GM19324 (cell line): ENCODE data around the gene FAHD1.

Experiments used
- ATAC-seq: cut with Tn5 transposase; IDR thresholded peaks from one replicate; pipeline ENCODE4 v1.9.1; 2021; ENCODE audit warnings: mild to moderate bottlenecking, moderate library complexity; ENCODE audit not compliant: unreplicated experiment, low FRiP score

The FAHD1 gene

GRCh38 chr16:1816396-1817275 is 10.4 kb upstream of the FAHD1 start:
- no peak for ATAC-seq

GRCh38 chr16:1817276-1817589 is 9.8 kb upstream of the FAHD1 start:
- ATAC-seq: no peak

- ATAC-seq: no peak
Observed at GRCh38 chr16:1817716-1818115, 9.3 kb upstream of the FAHD1 start.

GRCh38 chr16:1818204-1818872 is 8.7 kb upstream of the FAHD1 start:
- ATAC-seq: no peak

DNA sequence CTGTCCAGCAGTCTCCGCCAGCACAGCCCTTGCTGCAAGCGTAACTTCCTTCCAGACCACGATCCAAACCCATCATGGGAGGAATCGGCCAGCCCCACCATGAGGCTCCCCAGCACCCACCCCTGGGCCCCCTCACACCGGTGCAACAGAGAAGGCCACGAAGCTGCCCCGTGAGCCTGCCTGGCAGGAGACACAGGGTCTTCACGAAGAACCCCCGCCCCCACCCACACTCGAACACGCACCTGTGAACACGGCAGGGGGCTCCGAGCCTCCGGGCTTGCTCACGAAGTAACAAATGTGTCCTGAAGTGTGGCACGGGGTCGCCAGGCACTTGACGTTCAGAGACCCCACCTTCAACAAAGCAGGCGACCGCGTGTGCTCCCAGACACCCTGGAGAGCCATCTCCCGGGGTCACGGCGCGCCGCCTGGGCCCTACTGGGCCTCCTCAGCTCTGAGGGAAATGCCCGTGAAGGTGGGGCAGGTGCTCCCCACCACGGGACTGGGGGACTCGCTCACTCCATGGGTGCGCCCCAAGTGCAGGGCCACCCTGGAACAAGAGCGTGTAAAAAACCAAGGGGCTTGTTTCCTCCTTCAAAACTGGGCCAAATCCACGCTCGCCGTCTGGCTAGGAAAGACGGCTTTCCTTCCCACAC is 8.0 kb upstream of the FAHD1 start:
- no peak for ATAC-seq

- no peak for ATAC-seq
Observed at GRCh38 chr16:1819611-1820010, 7.4 kb upstream of the FAHD1 start.

DNA sequence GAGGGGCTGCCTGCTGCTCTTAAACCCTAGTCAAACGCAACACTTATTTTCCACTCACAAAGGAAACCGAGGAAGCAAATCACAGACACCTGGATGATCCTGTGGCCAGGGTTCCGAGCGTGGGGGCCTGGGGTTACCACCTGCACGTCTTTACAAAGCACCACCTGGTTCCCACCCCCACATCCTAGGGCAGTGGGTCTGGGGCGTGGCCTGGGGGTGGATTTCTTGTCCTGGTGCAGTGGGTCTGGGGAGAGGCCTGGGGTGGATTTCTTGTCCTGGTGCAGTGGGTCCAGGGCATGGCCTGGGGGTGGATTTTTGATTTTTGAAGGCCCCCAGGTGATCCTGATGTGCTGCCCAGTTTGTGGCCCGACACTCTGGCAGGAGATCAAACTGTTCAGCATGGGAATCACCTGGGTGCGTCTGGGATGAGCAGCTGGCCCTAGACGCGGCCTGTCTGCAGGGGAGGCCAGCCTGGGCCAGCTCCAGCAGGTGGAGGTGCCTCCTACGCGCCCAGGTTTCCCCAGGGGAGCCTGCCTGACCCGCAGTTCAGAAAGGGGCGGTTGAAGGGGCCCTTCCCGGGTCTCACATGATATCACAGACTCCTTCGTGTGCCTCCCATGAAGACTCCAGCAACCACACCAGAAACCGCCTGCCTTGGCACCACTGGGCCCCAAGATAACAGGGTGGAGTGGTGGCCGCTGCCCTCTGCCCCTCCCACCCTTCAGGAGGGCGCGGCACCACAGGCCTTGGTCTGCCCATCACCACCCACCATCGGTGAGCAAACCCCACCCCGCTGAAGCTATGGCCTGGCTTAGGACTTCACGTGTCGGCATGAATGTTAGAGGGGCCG is 6.7 kb upstream of the FAHD1 start:
- ATAC-seq: no peak

- ATAC-seq: no peak
Observed at GRCh38 chr16:1820946-1821290, 6.1 kb upstream of the FAHD1 start.

DNA sequence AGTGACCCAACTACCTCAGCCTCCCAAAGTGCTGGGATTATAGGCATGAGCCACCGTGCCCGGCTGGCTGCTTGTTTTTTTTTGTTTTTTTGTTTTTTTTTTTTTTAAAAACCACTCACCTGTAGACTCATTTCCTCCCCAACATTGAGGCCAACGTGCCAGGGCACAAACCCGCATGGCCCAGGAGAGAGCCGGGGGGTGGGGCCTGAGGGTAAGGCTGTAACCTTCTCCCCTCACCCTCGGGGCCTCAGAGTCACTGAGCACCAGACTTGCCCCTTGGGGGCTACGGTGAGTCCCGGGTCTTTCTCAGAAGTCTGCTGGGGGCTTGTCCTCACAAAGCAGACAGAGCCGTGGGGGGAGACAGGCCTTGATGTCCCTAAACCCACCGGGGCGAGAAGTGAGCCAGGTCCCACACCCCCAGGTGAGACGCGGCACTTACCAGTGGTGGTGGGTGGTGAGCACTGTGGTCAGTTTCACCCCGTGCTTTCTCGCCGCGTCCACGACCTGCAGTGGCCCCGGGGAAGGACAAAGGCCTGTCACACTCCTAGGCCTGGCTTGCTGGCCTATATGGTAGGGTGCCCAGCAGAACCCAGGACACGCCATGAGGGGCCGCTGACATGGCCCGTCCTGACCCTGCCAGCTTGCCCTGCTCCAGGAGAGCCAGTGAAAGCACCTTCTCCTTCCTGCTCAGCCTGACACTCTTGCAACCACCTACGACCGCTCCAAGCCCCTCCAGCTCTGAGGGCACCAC is 5.0 kb upstream of the FAHD1 start:
- ATAC-seq: no peak

- ATAC-seq: no peak
Observed at GRCh38 chr16:1822801-1823200, 4.2 kb upstream of the FAHD1 start.

GRCh38 chr16:1823821-1824220 is 3.2 kb upstream of the FAHD1 start:
- ATAC-seq: no peak

DNA sequence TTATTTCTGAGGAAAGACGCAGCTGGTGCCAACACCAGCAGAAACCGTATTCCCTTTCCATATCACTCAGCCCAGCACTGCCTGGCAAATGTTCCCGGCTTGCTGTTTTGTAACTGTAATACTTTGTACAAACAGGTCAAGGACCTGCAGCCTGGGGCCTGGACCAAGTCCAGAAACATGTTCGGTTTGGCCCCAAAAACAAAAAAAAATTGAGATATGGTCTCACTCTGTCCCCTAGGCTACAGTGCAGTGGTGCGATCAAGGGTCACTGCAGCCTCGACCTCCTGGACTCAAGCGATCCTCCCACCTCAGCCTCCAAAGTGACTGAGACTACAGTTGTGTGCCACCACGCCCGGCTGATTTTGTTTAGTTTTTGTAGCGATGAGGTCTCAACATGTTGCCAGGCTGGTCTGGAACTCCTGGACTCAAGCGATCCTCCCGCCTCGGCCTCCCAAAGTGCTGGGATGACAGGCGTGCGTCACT is 1.6 kb upstream of the FAHD1 start:
- no peak for ATAC-seq

DNA sequence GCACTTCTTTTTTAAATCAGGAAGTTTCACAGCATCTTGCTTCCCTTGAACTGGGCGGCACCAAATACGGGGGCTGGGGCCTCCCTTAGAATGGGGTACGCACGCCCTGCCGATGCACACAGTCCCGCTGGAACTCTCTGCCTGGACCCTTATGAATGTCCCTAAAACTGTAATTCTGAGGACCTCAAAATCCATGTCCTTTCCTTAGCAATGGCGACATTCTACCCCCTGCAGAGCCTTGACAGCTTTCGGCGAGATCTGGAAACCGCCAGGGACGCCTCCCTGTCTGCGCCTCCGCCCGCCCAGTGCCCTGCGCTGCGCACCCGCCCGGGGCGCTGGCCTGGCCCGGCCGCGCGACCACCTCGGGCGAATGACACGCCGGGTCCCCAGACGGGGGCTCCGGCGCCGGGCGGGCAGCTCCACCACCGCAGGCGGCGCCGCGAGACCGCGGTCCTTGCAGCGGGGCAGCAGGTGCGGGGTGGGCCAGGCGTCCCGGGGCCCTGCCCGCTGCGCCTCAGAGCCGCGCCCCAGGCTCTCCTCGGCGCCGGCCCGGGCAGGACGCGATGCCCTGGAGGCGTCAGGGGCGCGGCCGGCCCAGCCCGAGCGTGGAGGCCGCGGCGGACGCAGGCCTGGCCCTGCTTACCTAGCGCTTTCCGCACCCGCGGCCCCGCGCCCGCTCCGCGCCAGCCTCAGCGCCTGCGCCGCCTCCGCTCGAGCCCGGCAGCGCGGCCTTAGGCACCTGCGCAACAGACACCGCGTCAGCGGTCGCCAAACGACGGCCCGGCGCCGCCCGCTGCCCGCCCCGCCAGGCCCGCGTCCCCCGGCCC is 929 bp upstream of the FAHD1 start:
- peak; percentile 65 for ATAC-seq

DNA sequence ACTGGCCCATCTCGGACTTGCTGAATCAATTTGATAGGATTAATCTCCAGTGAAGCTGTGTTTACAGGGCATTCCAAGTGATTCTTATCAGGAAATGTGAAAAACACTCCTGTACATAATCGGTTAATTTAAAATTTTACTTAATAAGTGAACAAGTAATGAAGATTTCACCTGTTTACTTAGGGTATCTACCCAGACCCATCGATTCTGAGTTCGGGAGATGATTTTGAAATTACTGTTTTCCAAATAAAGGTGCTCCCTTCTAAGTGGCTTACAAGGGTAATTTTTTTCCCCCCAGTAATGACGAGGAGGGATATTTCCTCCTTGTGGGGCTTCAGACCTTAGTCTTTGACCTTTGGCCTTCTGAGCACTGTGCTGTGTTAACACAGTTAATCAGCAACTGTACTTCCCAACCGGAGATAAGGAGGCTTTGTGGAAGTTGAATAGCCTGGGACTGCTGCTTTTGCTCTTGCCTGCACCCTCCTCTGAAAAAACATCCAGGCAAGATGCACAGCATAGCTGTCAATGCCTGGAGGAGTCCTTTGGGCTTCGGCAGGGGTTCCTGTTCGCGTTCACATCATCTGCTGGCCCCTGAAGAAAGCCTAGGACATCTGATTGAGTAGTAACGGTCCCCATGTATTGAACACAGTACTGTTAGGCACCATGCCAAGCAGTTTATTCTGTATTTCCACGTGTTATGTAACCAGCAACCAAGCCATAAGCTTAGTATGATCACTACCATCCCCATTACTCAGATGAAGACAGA is 1.8 kb downstream of the FAHD1 start:
- ATAC-seq: no peak

GRCh38 chr16:1830213-1830612 is 3.2 kb downstream of the FAHD1 start:
- ATAC-seq: no peak

DNA sequence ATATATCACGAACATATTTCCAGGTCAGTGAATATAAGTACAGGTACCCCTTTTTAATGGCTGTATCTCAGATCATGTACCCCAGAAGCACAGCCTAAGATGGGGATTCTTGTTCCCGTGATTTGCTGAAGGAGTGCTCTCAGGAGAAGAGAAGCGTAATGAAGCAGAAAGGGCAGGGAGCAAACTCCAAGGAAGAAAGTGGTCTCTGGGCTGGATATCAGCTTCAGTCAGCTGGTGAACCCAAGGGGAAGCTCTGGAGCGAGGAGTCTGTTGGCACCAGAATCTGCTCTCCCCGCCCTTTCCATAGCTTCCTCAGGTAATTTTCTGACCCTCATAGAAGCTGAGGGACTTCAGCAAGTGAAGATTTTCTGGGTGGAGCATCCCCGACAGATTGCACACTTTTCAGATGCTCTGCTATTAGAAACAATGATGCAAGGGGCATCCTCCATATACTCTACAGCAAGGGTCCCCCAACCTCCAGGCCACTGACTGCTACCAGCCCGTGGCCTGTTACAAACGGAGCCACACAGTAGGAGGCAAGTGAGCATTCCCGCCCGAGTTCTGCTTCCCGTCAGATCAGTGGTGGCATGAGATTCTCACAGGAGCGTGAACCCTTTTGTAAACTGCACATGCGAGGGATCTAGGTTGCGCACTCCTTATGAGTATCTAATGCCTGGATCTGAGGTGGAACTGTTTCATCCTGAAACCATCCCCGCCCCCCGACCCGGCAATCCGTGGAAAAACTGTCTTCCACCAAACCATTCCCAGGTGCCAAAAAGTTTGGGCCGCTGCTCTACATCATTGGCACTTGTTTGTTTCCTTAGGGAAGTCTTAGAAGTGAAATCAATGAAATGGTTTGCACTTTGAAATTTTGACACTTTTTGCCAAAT is 4.4 kb downstream of the FAHD1 start:
- no peak for ATAC-seq

DNA sequence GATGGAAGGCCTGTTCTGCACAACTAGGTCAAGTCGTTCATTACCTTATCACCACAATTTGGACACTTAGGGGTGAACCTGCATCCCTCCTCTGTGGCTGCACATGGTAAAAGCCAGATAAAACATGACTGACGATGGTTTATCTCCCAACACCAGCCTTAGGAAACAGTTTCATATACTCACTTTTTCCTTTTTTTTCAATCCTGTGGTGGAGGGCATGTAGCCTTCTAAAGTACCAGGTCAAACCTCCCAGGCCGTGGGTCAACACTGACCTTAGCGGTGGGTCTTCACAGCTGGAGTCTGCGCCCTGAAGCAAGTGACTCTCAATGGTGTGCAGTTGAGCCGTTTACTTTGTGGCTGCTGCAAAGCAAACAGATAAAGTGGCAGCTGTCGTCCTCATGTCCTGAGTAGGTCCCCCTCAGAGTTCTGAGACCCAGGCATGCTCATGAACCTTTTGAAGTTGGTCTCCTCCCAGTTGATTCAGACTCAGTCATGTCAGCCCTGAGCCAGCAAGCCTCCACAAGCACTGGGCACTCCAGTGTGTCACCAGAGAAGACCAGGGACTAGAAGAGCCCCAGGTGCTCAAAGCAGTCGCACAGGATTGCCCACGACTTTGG is 5.9 kb downstream of the FAHD1 start:
- ATAC-seq: no peak
